GM12864 (cell line): ENCODE results near the gene RAB28.

Source experiments
- DNase-seq: peaks from one replicate; pipeline ENCODE4 v3.0.0-alpha.2; 2011; ENCODE audit warnings: low read depth
- H3K4me3 ChIP-seq: 2 replicates; pipeline ENCODE4 v1.5.1; 2011; ENCODE audit warnings: mild to moderate bottlenecking, low read depth, low read length, control low read depth
- CTCF ChIP-seq: IDR thresholded peaks from 2 replicates; pipeline ENCODE4 v1.5.1; 2011; ENCODE audit warnings: low read depth, mild to moderate bottlenecking, moderate library complexity, low read length, control low read depth, inconsistent platforms; ENCODE audit errors: missing control alignments

Gene RAB28

GRCh38 chr4:13344216-13344615 lies 139.9 kb downstream of the RAB28 start:
- TF ChIP-seq CTCF: no peak
- no peak for DNase-seq
- H3K4me3 ChIP-seq: no peak overlapping the region

- TF ChIP-seq CTCF: no peak
- DNase-seq: no peak
Measured at GRCh38 chr4:13340672-13341071, 143.5 kb downstream of the RAB28 start.

GRCh38 chr4:13331827-13332226 lies 152.3 kb downstream of the RAB28 start:
- TF ChIP-seq CTCF: no peak
- no peak overlapping the region for H3K4me3 ChIP-seq
- DNase-seq: no peak

More at GRCh38 chr4:13340672-13341071, 143.5 kb downstream of the RAB28 start:
- no peak overlapping the region for H3K4me3 ChIP-seq

GRCh38 chr4:13329963-13330362 lies 154.2 kb downstream of the RAB28 start:
- no peak overlapping the region for H3K4me3 ChIP-seq
- DNase-seq: no peak
- no peak for TF ChIP-seq CTCF

- H3K4me3 ChIP-seq: no peak overlapping the region
- DNase-seq: no peak
- no peak for TF ChIP-seq CTCF
Measured at GRCh38 chr4:13329340-13329850, 154.7 kb downstream of the RAB28 start.

GRCh38 chr4:13328591-13328990 lies 155.5 kb downstream of the RAB28 start:
- no peak for TF ChIP-seq CTCF
- no peak for DNase-seq
- H3K4me3 ChIP-seq: no peak overlapping the region

- no peak overlapping the region for H3K4me3 ChIP-seq
- no peak for TF ChIP-seq CTCF
- no peak for DNase-seq
Measured at GRCh38 chr4:13327991-13328390, 156.1 kb downstream of the RAB28 start.
